Neural progenitor cell (in vitro differentiated cells): ENCODE results near the gene PADI2. TPM values are rescaled to one million over a fixed set of nuclear protein-coding genes. Genes with fewer than 3 reads are reported as not detected.

Source experiments
- DNase-seq: peaks from one replicate; pipeline ENCODE4 v3.0.0-alpha.2; 2016; ENCODE audit warnings: low spot score
- H2AFZ ChIP-seq: fragments of 200-600 bp; sonication (generic); replicated peaks from 2 replicates; pipeline ENCODE4 v1.6.1; 2016; ENCODE audit warnings: antibody characterized with exemption
- H3F3A ChIP-seq: fragments of 200-600 bp; sonication (generic); 2 replicates; pipeline ENCODE4 v1.6.1; 2016; ENCODE audit warnings: antibody characterized with exemption, low read depth
- H3K27ac ChIP-seq: fragments of 200-600 bp; sonication (generic); 2 replicates; pipeline ENCODE4 v1.5.1; 2016; ENCODE audit warnings: mild to moderate bottlenecking
- H3K27me3 ChIP-seq: fragments of 200-600 bp; sonication (generic); 2 replicates; pipeline ENCODE4 v1.6.1; 2016; ENCODE audit warnings: mild to moderate bottlenecking, moderate library complexity
- H3K36me3 ChIP-seq: fragments of 200-600 bp; sonication (generic); 2 replicates; pipeline ENCODE4 v1.5.1; 2016
- H3K4me1 ChIP-seq: fragments of 200-600 bp; sonication (generic); 2 replicates; pipeline ENCODE4 v1.6.1; 2016; ENCODE audit warnings: mixed run types
- H3K4me2 ChIP-seq: fragments of 200-600 bp; sonication (generic); 2 replicates; pipeline ENCODE4 v1.6.1; 2016
- H3K4me3 ChIP-seq: fragments of 200-600 bp; sonication (generic); 2 replicates; pipeline ENCODE4 v1.5.1; 2016
- H3K79me2 ChIP-seq: fragments of 200-600 bp; sonication (generic); 2 replicates; pipeline ENCODE4 v1.6.1; 2016; ENCODE audit warnings: low read depth
- H3K9ac ChIP-seq: fragments of 200-600 bp; sonication (generic); 2 replicates; pipeline ENCODE4 v1.6.1; 2016
- H3K9me3 ChIP-seq: fragments of 200-600 bp; sonication (generic); 2 replicates; pipeline ENCODE4 v1.5.1; 2016; ENCODE audit warnings: low read depth
- H4K20me1 ChIP-seq: fragments of 200-600 bp; sonication (generic); 2 replicates; pipeline ENCODE4 v1.6.1; 2016; ENCODE audit warnings: low read depth
- H3K27ac Mint-ChIP-seq: 3 replicates; pipeline ENCODE4 v1.8.0; 2021; ENCODE audit warnings: mixed read lengths
- H3K27me3 Mint-ChIP-seq: 2 replicates; pipeline ENCODE4 v1.8.0; 2022; ENCODE audit warnings: low read depth, mild to moderate bottlenecking, inconsistent platforms, moderate library complexity, mixed read lengths; ENCODE audit not compliant: insufficient read depth
- H3K36me3 Mint-ChIP-seq: 3 replicates; pipeline ENCODE4 v1.8.0; 2021; ENCODE audit warnings: mixed read lengths
- H3K4me1 Mint-ChIP-seq: 3 replicates; pipeline ENCODE4 v1.8.0; 2021; ENCODE audit warnings: mixed read lengths
- H3K4me3 Mint-ChIP-seq: 3 replicates; pipeline ENCODE4 v1.8.0; 2021; ENCODE audit warnings: mild to moderate bottlenecking, moderate library complexity, mixed read lengths
- H3K9me3 Mint-ChIP-seq: 3 replicates; pipeline ENCODE4 v1.8.0; 2020; ENCODE audit warnings: mixed read lengths
- EZH2 ChIP-seq: fragments of 200-600 bp; sonication (generic); IDR thresholded peaks from 2 replicates; pipeline ENCODE4 v1.6.1; 2017; ENCODE audit warnings: antibody characterized with exemption, mild to moderate bottlenecking, moderate library complexity
- EZH2phosphoT487 ChIP-seq: fragments of 200-600 bp; sonication (generic); IDR thresholded peaks from 2 replicates; pipeline ENCODE4 v1.6.1; 2017; ENCODE audit warnings: antibody characterized with exemption
- total RNA-seq: library from RNA; depleted of rRNA; stranded (reverse); fragments of >200 nt; gene quantifications from 2 replicates; pipeline ENCODE4 v1.2.3, GENCODE V29; 2015; ENCODE audit warnings: low replicate concordance
- TF ChIP-seq, protein P1 (sequence below): fragments of 200-600 bp; sonication (generic); IDR thresholded peaks from 2 replicates; pipeline ENCODE4 v1.5.1; 2017; ENCODE audit warnings: antibody characterized with exemption, mild to moderate bottlenecking

The PADI2 gene
- total RNA-seq, 1 donor from 2014 or later = 0.77 TPM

DNA sequence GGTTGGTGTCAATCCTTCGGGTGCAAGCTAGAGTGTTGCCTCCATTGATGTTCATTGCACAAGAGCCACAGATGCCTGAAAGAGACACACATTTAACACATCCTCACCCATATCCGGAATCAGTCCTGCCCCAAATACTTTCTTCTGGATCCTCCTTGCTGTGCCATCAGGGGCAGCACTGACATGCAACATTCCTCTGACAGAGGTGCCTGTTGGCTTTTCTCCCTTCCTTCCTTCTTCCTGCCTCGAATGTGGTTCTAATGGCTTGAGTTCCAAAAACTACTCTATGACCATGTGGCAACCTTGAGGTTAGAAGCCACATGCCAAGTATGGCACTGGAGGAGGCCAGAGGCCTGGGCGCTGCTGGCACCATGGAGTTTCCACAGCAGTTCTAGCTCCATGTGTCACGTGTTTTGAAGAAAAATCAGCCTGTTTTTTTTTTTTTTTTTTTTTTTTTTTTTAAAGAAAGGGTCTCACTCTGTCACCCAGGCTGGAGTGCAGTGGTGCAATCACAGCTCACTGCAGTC is 90.5 kb downstream of the PADI2 start:
- Histone ChIP-seq H3K4me3 (no peak overlapping the region), H3K9me3 (no peaks in the 10 kb centered on the region), H3K27me3 (no peaks in the 10 kb centered on the region), H3K9ac (no peak overlapping the region), H2AFZ (no peak overlapping the region), H3F3A (peaks cover 10% of the 10 kb centered on the region), H3K4me2 (no peak overlapping the region), H3K36me3 (no peaks in the 10 kb centered on the region), H4K20me1 (no peaks in the 10 kb centered on the region), H3K4me1 (peaks cover 9% of the 10 kb centered on the region), H3K27ac (no peak overlapping the region), H3K79me2 (no peaks in the 10 kb centered on the region)
- Mint-ChIP-seq H3K4me1 (peaks cover 15% of the 10 kb centered on the region), H3K36me3 (peaks cover 15% of the 10 kb centered on the region), H3K4me3 (no peak overlapping the region), H3K9me3 (no peaks in the 10 kb centered on the region), H3K27me3 (peaks cover 3% of the 10 kb centered on the region), H3K27ac (no peak overlapping the region)
- DNase-seq = no peak
- TF ChIP-seq, protein P1, sequence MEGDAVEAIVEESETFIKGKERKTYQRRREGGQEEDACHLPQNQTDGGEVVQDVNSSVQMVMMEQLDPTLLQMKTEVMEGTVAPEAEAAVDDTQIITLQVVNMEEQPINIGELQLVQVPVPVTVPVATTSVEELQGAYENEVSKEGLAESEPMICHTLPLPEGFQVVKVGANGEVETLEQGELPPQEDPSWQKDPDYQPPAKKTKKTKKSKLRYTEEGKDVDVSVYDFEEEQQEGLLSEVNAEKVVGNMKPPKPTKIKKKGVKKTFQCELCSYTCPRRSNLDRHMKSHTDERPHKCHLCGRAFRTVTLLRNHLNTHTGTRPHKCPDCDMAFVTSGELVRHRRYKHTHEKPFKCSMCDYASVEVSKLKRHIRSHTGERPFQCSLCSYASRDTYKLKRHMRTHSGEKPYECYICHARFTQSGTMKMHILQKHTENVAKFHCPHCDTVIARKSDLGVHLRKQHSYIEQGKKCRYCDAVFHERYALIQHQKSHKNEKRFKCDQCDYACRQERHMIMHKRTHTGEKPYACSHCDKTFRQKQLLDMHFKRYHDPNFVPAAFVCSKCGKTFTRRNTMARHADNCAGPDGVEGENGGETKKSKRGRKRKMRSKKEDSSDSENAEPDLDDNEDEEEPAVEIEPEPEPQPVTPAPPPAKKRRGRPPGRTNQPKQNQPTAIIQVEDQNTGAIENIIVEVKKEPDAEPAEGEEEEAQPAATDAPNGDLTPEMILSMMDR = no peak
- TF ChIP-seq EZH2phosphoT487 (no peak), EZH2 (no peak)

DNA sequence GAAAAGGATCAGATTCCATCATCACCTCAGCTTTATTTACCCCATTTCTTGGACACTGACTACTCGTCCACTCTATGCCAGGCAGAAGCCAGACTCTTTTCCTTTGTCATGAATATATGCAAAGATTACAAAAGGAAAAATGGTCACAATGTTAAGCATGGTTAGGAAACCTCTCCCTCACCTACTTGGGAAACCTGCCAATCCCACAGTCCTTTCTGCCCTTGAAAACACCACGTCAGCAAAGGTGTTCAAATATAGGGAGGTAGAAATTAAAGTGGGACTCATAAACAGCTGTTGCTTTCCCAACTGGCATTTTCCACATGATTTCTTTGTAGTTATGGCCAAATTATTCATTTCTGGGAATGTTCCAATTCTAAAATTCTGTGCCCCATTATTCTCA is 91.4 kb downstream of the PADI2 start:
- no peak for DNase-seq
- peaks cover 18% of the 10 kb centered on the region for H3F3A ChIP-seq
- no peaks in the 10 kb centered on the region for H3K79me2 ChIP-seq
- Mint-ChIP-seq H3K4me3 (no peak overlapping the region), H3K36me3 (peaks cover 15% of the 10 kb centered on the region), H3K27me3 (peaks cover 3% of the 10 kb centered on the region), H3K9me3 (no peaks in the 10 kb centered on the region), H3K27ac (peak overlapping the region; percentile 42), H3K4me1 (peaks cover 20% of the 10 kb centered on the region)
- TF ChIP-seq, protein P1 = no peak
- no peak for TF ChIP-seq EZH2phosphoT487
- no peak for TF ChIP-seq EZH2
- no peak overlapping the region for H3K9ac ChIP-seq
- H3K4me1 ChIP-seq = peaks cover 18% of the 10 kb centered on the region
- H3K36me3 ChIP-seq = no peaks in the 10 kb centered on the region
- H3K9me3 ChIP-seq = no peaks in the 10 kb centered on the region
- no peaks in the 10 kb centered on the region for H4K20me1 ChIP-seq
- H3K27ac ChIP-seq = no peak overlapping the region
- no peaks in the 10 kb centered on the region for H3K27me3 ChIP-seq
- H3K4me2 ChIP-seq = no peak overlapping the region
- no peak overlapping the region for H2AFZ ChIP-seq
- H3K4me3 ChIP-seq = no peak overlapping the region

DNA sequence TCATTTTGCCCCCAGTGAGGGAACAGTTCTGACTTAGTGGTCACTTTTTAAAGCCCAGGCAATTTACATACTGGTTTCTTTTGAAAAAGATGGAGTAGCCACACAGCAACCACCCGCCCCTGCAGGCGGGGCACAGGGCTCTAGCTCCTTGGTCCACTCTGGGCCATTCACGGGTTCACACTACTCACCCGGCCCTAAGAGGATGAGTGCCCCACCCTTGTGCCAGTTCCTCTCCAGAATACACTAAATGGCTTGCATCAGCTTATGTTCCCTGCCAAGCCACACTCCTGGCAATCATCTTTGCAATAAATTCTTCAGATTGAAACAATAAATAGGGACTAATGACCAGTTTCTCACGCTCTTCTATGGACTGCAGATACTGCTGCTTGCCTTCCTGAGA is 91.8 kb downstream of the PADI2 start:
- H3K36me3 Mint-ChIP-seq = peaks cover 15% of the 10 kb centered on the region
- H3K27ac Mint-ChIP-seq = peak overlapping the region; percentile 42
- H3F3A ChIP-seq = peaks cover 21% of the 10 kb centered on the region
- no peak overlapping the region for H3K4me2 ChIP-seq
- H3K9ac ChIP-seq = no peak overlapping the region
- TF ChIP-seq EZH2phosphoT487 = no peak
- peaks cover 19% of the 10 kb centered on the region for H3K4me1 ChIP-seq
- no peak overlapping the region for H3K4me3 Mint-ChIP-seq
- H3K4me3 ChIP-seq = no peak overlapping the region
- DNase-seq = no peak
- H3K9me3 Mint-ChIP-seq = no peaks in the 10 kb centered on the region
- no peak overlapping the region for H3K27ac ChIP-seq
- no peaks in the 10 kb centered on the region for H3K79me2 ChIP-seq
- no peaks in the 10 kb centered on the region for H3K36me3 ChIP-seq
- H3K27me3 Mint-ChIP-seq = peaks cover 3% of the 10 kb centered on the region
- H3K27me3 ChIP-seq = no peaks in the 10 kb centered on the region
- H2AFZ ChIP-seq = no peak overlapping the region
- H3K9me3 ChIP-seq = no peaks in the 10 kb centered on the region
- H3K4me1 Mint-ChIP-seq = peaks cover 20% of the 10 kb centered on the region
- no peaks in the 10 kb centered on the region for H4K20me1 ChIP-seq

DNA sequence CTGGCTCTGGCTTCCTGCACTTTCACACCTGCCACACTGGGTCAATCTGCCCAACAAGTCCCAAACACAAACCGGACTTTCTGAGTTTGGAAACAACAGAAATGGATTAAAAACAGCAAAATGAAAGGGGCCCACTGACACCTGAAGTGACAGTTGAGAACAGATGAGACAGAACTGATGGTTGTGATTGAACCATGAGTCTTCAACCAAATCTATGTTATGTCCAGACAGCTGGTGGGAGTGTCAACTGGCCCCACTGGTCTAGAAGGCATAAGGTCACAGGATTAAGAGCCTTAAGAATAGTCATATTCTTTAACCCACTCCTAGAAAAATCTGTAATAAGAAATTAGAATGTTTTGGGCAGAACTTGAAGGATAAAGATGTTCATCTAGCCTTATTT is 94.5 kb downstream of the PADI2 start:
- DNase-seq = no peak
- H3K36me3 Mint-ChIP-seq = peaks cover 29% of the 10 kb centered on the region
- peak overlapping the region; percentile 56 for H3K4me2 ChIP-seq

More for the DNA sequence above, 94.5 kb downstream of the PADI2 start:
- peaks cover 3% of the 10 kb centered on the region for H3K27me3 Mint-ChIP-seq
- no peak overlapping the region for H3K27ac Mint-ChIP-seq
- Histone ChIP-seq H3K79me2 (no peaks in the 10 kb centered on the region), H3F3A (peaks cover 25% of the 10 kb centered on the region), H2AFZ (no peak overlapping the region), H3K4me3 (no peak overlapping the region), H4K20me1 (no peaks in the 10 kb centered on the region), H3K4me1 (peaks cover 19% of the 10 kb centered on the region), H3K9ac (no peak overlapping the region), H3K9me3 (no peaks in the 10 kb centered on the region), H3K36me3 (peaks cover 4% of the 10 kb centered on the region), H3K27ac (peak overlapping the region; percentile 86), H3K27me3 (no peaks in the 10 kb centered on the region)
- no peak overlapping the region for H3K4me3 Mint-ChIP-seq
- peaks cover 5% of the 10 kb centered on the region for H3K4me1 Mint-ChIP-seq
- H3K9me3 Mint-ChIP-seq = no peaks in the 10 kb centered on the region
- TF ChIP-seq, protein P1 = no peak
- TF ChIP-seq EZH2phosphoT487 = no peak
- no peak for TF ChIP-seq EZH2
